DOHH2 (cell line): ENCODE measurements around the gene LRRC37A3.

Experiments
- EZH2phosphoT487 ChIP-seq: fragments of 200-600 bp; sonication (generic); IDR thresholded peaks from 2 replicates; pipeline ENCODE4 v1.6.1; 2017; ENCODE audit warnings: borderline replicate concordance, mild to moderate bottlenecking, antibody characterized with exemption, low read length, moderate library complexity, mixed read lengths
- TF ChIP-seq, protein P1 (sequence below): fragments of 200-600 bp; sonication (generic); IDR thresholded peaks from one replicate; pipeline ENCODE4 v1.5.1; 2014; ENCODE audit warnings: antibody characterized with exemption, mild to moderate bottlenecking, low read depth, low read length; ENCODE audit not compliant: poor library complexity, severe bottlenecking

DNA sequence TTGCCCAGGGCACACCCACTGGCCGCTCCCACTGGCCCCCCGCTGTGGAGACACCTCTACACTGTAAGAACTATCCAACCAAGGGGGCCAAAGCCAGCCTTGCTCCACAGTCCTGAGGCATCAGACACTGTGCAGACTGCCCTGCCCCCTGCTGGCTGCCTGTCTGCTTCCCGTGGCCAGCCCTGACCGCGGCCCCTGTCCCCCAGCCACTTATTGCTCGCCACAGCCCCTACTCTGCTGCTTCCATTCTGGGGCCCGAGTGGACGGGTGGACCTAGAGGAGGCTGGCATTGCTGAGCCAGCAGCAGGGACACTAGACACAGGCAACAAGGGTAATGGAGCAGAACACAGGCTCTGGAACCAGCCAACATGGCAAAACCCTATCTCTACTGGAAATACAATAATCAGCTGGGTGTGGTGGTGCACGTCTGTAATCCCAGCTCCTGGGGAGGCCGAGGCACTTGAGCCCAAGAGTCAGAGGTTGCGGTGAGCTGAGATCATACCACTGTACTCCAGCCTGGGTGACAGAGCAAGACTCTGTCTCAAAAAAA, 19.7 kb upstream of the LRRC37A3 start:
- no peak for TF ChIP-seq EZH2phosphoT487
- TF ChIP-seq, protein P1, sequence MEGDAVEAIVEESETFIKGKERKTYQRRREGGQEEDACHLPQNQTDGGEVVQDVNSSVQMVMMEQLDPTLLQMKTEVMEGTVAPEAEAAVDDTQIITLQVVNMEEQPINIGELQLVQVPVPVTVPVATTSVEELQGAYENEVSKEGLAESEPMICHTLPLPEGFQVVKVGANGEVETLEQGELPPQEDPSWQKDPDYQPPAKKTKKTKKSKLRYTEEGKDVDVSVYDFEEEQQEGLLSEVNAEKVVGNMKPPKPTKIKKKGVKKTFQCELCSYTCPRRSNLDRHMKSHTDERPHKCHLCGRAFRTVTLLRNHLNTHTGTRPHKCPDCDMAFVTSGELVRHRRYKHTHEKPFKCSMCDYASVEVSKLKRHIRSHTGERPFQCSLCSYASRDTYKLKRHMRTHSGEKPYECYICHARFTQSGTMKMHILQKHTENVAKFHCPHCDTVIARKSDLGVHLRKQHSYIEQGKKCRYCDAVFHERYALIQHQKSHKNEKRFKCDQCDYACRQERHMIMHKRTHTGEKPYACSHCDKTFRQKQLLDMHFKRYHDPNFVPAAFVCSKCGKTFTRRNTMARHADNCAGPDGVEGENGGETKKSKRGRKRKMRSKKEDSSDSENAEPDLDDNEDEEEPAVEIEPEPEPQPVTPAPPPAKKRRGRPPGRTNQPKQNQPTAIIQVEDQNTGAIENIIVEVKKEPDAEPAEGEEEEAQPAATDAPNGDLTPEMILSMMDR: peak; percentile 74
